ENCODE results near the gene LZTS2.

Gene LZTS2

GRCh38 chr10:101014966-101015581 lies 15.5 kb downstream of the LZTS2 start:
- DNase-seq, result no peak

DNA sequence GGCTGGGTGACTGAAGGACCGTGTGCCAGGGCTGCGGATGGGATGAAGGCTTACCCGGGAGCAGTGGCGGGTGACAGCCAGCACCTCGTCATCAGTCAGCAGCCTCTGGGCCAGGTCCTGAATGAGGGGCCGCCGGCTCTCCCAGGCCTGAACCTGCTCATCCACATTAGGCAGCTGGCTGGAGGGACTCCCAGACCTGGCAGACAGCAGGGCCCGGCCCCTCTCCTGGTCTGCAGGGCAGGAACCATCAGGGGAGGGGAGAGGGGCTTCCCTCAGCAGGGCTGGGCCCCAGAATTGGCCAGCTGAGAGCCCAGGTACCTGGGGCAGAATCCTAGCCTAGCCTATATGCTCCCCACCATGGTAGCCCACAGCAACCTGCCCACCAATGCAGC lies 16.0 kb downstream of the LZTS2 start:
- no peak for DNase-seq

DNA sequence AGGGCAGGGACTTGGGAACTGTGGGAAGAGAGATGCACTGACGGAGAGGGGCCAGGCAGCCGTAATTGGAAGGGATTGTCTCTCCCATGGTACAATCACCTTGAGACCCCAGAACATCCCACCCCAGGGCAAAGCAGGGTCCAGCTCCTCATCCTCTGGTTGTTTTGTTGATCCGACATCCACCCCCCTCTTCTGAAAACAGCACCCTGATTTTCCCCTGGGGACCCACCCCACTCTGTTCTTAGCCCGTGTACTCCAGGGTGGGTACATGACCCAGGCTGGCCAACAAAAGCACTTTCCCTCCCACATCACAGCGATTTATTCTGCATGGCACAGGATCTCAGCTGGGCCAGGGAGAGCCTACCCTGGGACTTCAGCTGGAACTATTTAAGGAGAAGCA lies 17.2 kb downstream of the LZTS2 start:
- DNase-seq, result no peak

DNA sequence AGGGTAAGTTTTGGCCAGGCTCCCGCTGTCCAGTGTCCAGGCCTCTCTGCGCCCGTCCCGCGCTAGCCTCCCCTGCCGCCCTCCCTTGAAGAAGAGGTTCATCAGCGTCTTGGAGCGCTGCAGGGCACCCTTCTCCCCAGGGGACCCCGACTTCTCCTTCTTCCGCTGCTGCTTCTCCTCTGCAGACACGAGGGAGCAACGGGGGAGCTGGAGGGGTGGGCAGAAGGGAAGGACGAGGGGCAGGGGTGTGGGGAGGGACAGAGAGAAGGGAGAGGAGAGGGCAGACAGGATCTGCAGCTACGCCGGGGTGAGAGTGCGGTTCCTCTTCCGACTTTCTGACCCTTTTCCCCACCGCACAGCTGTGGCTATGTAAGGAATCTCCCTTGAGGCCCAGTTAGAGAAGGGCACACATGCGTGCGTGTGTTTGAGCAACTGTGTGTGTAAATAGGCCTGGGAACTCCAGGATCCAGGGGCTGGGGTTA lies 18.6 kb downstream of the LZTS2 start:
- DNase-seq, result peak in 1 of 2 donors; percentile 39

- peak; percentile 69 for DNase-seq
These were observed 19.2 kb downstream of the LZTS2 start for GRCh38 chr10:101018600-101019439.

GRCh38 chr10:101019440-101019703 lies 19.8 kb downstream of the LZTS2 start:
- DNase-seq, result no peak

DNA sequence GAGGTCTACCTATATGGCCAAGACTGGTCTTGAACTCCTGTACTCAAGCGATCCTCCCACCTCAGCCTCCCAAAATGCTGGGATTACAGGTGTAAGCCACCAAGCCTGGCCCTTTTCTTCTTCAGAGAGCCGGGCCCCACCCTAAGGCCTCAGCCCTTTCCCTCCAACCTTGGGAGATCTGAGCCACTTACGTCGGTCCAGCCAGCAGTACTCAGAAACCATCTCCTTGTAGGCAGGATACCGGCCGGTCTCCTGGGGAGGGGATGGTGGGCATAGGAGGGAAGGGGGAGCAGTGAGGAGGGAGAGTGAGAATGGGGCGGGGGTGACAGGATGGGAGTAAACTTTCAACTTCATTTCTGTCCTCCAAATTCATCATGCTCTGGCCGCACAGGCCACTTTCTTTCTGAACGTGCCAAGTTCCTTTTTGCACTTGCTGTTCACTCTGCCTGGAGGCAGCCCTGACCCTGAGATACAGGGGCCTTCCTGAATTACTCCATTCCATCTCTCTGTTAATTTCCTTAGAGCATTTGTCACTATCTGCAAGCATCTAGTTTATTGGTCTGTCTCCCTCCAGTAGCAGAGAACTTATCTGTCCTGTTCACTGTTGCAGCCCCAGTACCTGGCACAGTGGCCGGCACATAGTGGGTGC lies 20.9 kb downstream of the LZTS2 start:
- DNase-seq, result no peak

DNA sequence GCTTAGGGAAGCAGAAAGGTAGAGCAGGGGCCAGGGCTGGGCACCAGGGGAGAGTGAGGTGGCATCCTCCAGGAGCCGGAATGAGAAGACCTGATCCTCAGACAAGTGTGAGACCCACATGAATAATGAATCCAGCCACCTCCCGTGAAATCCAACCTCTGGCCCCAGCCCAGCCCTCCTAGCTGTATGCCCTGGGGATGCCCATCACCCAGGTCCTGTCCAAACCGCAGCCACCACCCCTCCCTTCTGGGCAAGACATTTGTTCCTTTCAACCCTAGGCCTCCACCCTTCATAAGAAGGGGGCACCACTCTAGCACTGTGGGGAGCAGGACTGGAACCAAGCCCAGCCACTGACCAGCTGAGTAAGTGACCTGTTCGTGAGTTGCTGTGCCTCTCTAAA lies 21.6 kb downstream of the LZTS2 start:
- DNase-seq, result no peak

GRCh38 chr10:101021692-101022251 lies 22.2 kb downstream of the LZTS2 start:
- no peak for DNase-seq

DNA sequence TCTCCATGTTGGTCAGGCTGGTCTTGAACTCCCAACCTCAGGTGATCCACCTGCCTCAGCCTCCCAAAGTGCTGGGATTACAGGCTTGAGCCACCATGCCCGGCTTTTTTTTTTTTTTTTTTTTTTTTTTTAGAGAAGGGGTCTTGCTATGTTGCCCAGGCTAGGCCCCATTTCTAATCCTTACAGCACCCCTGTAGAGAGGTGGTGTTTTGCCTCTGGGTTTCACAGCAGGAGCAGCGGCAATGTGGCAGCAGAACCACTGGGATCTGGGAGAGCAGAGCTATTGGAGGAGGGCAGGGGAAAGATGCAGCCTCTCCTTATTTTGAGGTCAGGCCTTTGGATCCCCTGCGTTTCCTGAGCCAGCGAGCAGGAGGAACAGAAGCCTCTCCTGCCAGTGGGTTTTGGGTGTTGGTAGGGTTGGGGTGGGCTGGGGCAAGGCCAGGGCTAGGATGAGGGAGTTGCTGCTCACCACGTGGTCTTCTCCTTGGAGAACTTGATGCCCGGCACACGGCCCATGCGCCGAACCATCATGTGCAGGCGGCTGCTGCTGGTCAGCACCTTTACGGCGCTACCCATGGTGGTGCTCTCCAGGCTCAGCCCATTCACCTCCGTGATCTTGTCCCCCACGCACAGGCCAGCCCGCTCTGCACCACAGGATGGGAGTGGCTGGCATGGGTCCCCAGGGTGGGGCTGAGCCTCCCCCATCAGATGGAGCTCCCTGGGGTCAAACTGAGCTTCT lies 23.5 kb downstream of the LZTS2 start:
- no peak for DNase-seq

- no peak for DNase-seq
These were observed 27.6 kb downstream of the LZTS2 start for GRCh38 chr10:101027106-101027720.

DNA sequence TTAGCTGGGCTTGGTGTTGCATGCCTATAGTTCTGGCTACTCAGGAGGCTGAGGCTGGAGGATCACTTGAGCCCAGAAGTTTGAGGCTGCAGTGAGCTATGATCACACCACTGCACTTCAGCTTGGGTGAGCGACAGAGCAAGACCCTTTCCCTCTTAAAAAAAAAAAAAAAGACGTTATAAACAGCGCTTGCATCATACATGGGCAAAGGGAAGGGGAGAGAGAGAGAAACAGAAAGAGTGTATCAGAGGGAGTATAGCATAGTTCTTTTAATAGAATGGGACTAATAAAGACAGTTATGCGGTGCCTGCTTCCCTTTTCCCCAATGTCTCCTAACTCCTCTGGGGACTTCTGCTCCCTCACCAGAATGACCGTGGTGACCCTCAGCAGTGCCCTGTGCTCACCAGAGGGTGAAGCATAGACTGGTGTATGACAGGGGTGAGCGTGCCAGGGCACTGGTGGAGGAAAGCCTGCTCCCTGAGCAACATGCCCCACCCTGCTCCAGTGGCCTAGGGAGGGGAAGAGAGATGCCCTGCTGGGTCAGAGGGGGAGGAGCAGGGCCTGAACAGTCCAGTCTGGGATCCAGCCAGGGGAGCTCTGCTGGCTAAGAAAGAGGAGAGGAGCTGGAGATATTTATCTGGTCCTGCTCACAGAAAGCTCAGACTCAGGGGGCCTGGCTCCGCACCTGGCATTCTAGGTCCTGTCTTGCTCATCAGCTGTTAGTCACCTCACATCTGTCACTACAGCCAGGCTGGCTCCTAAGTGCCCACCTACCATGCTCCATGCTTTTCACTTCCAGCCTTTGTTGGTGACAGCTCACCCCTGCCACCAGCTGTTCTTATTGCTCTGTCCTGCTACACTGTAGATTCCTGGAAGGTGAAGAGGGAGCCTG lies 29.1 kb downstream of the LZTS2 start:
- DNase-seq, result no peak

DNA sequence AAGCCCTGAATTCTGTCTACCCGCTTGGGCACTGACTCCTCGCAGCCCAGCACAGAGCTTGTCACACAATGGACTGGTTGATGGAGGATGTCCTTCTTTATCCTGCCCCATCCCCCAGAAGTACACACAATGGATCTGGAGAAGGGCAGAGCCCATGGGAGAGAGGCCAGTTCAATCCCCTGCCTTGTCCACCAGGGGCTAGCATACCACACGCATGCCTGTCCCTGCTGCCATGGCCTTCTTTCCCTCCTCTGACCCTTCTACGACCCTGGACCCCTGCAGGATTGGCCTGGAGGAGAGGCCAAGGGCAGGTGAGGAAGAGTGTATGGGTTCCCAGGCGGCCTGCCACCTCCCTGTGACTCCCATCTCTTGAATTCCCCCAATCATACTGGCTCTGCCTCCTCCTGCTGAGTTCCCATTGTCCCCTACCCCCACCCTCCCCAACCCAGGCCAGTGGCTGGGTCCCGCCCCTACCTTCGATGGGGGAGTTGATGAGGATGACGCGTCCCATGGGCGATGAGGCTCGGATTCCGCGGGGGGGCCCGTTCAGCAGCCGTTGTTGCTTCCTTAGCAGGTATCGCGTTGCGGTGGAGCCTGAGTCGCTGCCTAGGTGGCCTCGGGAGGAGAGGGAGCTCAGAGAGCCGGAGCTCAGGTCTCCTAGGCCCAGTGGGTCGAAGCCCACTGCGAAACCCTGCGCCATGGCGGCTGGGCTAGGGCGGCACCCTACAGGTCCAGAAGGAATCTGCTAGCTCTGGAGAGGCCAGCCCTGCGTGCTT lies 30.1 kb downstream of the LZTS2 start:
- no peak for DNase-seq

DNA sequence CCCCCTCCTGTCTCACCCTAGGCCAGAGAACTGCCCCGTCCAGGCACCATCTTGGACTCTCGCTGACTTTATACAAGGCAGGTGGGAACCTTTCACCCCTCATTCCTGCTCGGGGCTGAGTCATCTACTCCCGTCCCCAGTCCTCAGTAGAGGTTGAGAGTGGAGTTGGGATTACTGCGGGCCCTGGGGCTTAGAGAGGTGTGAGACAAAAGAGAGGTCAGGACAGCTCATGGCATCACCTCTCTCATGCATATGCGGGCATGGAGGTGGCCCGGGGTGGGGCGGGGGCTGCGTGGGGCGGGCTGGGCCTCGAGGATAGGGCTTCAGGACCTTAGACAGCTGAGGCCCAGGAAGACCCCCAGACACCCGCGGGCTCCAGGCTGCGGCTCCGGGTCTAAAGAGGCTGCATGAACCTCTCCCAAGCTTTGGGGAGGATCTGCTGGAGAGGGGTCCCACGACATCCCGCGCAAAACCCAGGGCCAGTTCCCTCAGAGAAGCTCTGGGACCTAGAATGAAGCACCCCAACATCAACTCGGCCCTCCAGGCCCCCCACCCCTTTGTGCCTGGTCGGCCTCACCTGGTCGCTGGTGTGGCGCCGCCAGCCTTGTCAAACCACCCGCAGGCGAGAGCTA lies 31.0 kb downstream of the LZTS2 start:
- DNase-seq, result no peak

DNA sequence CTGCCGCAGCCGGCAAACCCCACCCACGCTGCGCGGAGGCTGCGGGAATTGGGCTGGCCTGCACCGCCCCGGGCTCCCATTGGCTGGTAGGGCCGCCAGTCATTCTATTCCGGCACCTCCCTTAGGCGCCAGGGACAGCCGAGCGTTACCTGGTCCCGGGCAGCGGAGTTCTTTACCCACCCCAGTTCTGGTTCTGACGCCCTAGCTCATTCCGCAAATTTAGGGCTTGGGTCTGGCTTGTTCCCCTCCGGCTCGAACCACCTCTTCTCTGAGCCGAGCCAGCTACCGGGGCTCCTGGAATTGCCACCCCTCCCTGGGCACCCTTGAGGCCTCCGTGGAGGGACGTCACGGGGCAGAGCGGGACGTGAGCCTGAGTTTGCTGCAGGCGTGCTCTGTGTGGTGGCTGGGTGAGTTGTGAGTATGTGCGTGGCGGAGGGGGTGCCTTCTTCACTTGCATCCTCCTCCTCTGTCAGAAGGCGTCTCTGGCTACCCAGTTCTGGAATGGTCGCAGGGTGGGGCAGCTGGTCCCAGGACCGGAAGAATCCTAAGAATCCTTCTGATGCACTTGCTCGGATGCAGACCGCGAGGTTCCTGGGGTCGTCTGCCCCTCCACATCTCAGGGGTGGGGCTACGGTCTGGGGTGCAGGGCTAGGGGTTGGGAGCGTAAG lies 31.7 kb downstream of the LZTS2 start, which contains the start of the genes PDZD7 and SFXN3:
Gene PDZD7, minus strand, starts transcription at position 2 of the 668 bp plus-strand sequence. CDS start 910 bp downstream, outside the sequence.
Gene SFXN3, plus strand, starts transcription at position 107 of the 668 bp plus-strand sequence. CDS start 3,461 bp downstream, outside the sequence.
- DNase-seq, result peak; percentile 94 to 95

GRCh38 chr10:101031796-101032636 lies 32.4 kb downstream of the LZTS2 start:
- DNase-seq, result peak; percentile 82 to 84

DNA sequence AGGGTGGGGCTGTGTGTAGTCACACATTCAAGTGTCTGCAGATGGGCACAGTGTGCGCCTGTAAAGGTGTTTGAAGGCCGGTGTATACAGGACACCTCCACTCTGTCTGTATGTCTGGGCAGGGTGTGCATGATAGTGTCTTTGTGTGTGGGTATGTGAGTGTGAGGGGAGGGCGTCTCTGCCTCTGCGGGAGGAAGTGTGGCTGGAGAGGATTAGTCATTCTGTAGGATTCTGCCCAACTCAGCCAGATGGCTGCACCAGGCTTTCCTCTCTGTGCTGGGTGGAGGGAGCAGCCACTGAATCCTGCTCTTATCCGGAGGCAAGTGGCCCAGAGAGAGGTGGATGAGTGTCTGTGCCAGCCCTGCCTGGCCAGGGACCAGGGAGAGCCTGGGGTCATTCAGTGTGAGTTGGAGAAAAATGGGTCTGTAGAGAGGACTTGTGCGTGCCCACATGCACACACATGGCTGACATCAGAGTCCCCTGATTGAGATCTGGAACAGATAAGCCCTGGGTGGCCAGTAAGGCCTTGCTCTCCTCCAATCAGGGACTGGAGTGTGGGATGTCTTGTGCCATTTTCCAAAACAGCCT lies 33.1 kb downstream of the LZTS2 start:
- peak; percentile 46 to 59 for DNase-seq

DNA sequence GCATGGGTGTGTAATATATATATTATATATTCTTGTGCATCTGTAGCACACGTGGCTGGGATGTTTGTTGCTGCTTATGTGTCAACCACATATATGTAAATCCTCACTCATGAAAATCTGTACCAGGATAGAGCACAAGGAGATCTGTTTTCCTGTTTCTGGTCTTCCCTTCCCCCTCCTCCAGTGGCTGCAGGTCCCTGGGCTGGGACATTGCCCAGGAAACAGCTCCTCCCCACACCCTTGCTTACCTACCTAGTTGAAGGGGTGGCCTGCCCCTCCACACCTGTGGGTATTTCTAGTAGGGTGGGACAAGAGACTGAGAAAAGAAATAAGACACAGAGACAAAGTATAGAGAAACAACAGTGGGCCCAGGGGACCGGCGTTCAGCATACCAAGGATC lies 33.7 kb downstream of the LZTS2 start:
- DNase-seq, result no peak

Data from CD4-positive, alpha-beta T cell treated with Interleukin-4 for 1 hour (primary cell).